ENCODE measurements around the gene CLEC7A. TPM values are rescaled to one million over a fixed set of nuclear protein-coding genes. Genes with fewer than 3 reads are reported as not detected.

The CLEC7A gene
- total RNA-seq, 1 donor from 2014 or later: 1.1 TPM

- no peaks in the 10 kb centered on the region for H3K9me3 Mint-ChIP-seq (ENCODE audit: unreplicated experiment)
- no peaks in the 10 kb centered on the region for H3K36me3 ChIP-seq (ENCODE audit: insufficient read depth, low read length)
- no peak within 1 kb of the TSS for H3K27ac Mint-ChIP-seq (ENCODE audit: unreplicated experiment)
- no peak within 1 kb of the TSS for H3K27ac ChIP-seq (ENCODE audit: low read depth, low read length)
- no peaks in the 10 kb centered on the region for H3K79me2 ChIP-seq (ENCODE audit: insufficient read depth, low read length)
- no peaks in the 10 kb centered on the region for H3K36me3 Mint-ChIP-seq (ENCODE audit: low read depth, unreplicated experiment)
- peak; percentile 30 for DNase-seq (ENCODE audit: low read depth)
- H4K20me1 ChIP-seq (ENCODE audit: insufficient read depth, low read length): no peaks in the 10 kb centered on the region
- no peak within 1 kb of the TSS for H2AFZ ChIP-seq (ENCODE audit: low read depth, low read length)
- H3K9ac ChIP-seq (ENCODE audit: low read length): no peak within 1 kb of the TSS
- H3K4me3 Mint-ChIP-seq (ENCODE audit: unreplicated experiment): no peak within 1 kb of the TSS
- H3K4me1 ChIP-seq (ENCODE audit: insufficient read depth, low read length): no peaks in the 10 kb centered on the region
- no peak for TF ChIP-seq EZH2 (IDR thresholded peaks at IDR 0.05; ENCODE audit: insufficient read depth, low read length)
- no peak for TF ChIP-seq CTCF (IDR thresholded peaks at IDR 0.05; ENCODE audit: insufficient read depth, low read depth, low read length)
- H3K4me1 Mint-ChIP-seq (ENCODE audit: low read depth, unreplicated experiment): peaks cover 5% of the 10 kb centered on the region
- peaks cover 2% of the 10 kb centered on the region for H3K27me3 ChIP-seq (ENCODE audit: insufficient read depth, low read length)
- H3K9me3 ChIP-seq (ENCODE audit: insufficient read depth, low read depth, low read length): no peaks in the 10 kb centered on the region
- H3K4me3 ChIP-seq (ENCODE audit: insufficient read depth, low read depth, low read length): no peak within 1 kb of the TSS
- FAIRE-seq: no peak
- H3K27me3 Mint-ChIP-seq (ENCODE audit: low read depth, unreplicated experiment): peaks cover 1% of the 10 kb centered on the region
- H3K4me2 ChIP-seq (ENCODE audit: low read length): no peak within 1 kb of the TSS
Measured at GRCh38 chr12:10171973-10172728, 42.2 kb upstream of the CLEC7A start, which contains the start of gene OLR1. OLR1 (minus strand) TSS chr12:10172132; CDS start chr12:10172077, 55 bp downstream.

- H3K79me2 ChIP-seq (ENCODE audit: insufficient read depth, low read length): no peaks in the 10 kb centered on the region
- no peak overlapping the region for H3K4me2 ChIP-seq (ENCODE audit: low read length)
- Mint-ChIP-seq H3K9me3 (ENCODE audit: unreplicated experiment) (no peaks in the 10 kb centered on the region), H3K27me3 (ENCODE audit: low read depth, unreplicated experiment) (peaks cover 1% of the 10 kb centered on the region), H3K36me3 (ENCODE audit: low read depth, unreplicated experiment) (no peaks in the 10 kb centered on the region), H3K27ac (ENCODE audit: unreplicated experiment) (no peak overlapping the region), H3K4me1 (ENCODE audit: low read depth, unreplicated experiment) (peaks cover 5% of the 10 kb centered on the region), H3K4me3 (ENCODE audit: unreplicated experiment) (no peak overlapping the region)
- TF ChIP-seq CTCF (IDR thresholded peaks at IDR 0.05; ENCODE audit: insufficient read depth, low read depth, low read length) (no peak), EZH2 (IDR thresholded peaks at IDR 0.05; ENCODE audit: insufficient read depth, low read length) (no peak)
- H4K20me1 ChIP-seq (ENCODE audit: insufficient read depth, low read length): no peaks in the 10 kb centered on the region
- H3K9me3 ChIP-seq (ENCODE audit: insufficient read depth, low read depth, low read length): no peaks in the 10 kb centered on the region
- H2AFZ ChIP-seq (ENCODE audit: low read depth, low read length): no peak overlapping the region
- H3K36me3 ChIP-seq (ENCODE audit: insufficient read depth, low read length): no peaks in the 10 kb centered on the region
- no peak for FAIRE-seq
- no peaks in the 10 kb centered on the region for H3K27me3 ChIP-seq (ENCODE audit: insufficient read depth, low read length)
- no peak overlapping the region for H3K27ac ChIP-seq (ENCODE audit: low read depth, low read length)
- no peak overlapping the region for H3K4me3 ChIP-seq (ENCODE audit: insufficient read depth, low read depth, low read length)
- H3K9ac ChIP-seq (ENCODE audit: low read length): no peak overlapping the region
- no peaks in the 10 kb centered on the region for H3K4me1 ChIP-seq (ENCODE audit: insufficient read depth, low read length)
- DNase-seq (ENCODE audit: low read depth): no peak
Measured at GRCh38 chr12:10170216-10170615, 40.2 kb upstream of the CLEC7A start.

GRCh38 chr12:10169104-10169503 lies 39.1 kb upstream of the CLEC7A start:
- peaks cover 1% of the 10 kb centered on the region for H3K27me3 Mint-ChIP-seq (ENCODE audit: low read depth, unreplicated experiment)
- peaks cover 5% of the 10 kb centered on the region for H3K4me1 Mint-ChIP-seq (ENCODE audit: low read depth, unreplicated experiment)

More at GRCh38 chr12:10169104-10169503, 39.1 kb upstream of the CLEC7A start:
- H3K9me3 Mint-ChIP-seq (ENCODE audit: unreplicated experiment): no peaks in the 10 kb centered on the region
- H3K36me3 ChIP-seq (ENCODE audit: insufficient read depth, low read length): no peaks in the 10 kb centered on the region
- H3K27ac Mint-ChIP-seq (ENCODE audit: unreplicated experiment): no peak overlapping the region
- TF ChIP-seq CTCF (IDR thresholded peaks at IDR 0.05; ENCODE audit: insufficient read depth, low read depth, low read length) (no peak), EZH2 (IDR thresholded peaks at IDR 0.05; ENCODE audit: insufficient read depth, low read length) (no peak)
- no peak overlapping the region for H3K9ac ChIP-seq (ENCODE audit: low read length)
- DNase-seq (ENCODE audit: low read depth) (peak; percentile 27), FAIRE-seq (peak; percentile 26)
- H3K79me2 ChIP-seq (ENCODE audit: insufficient read depth, low read length): no peaks in the 10 kb centered on the region
- H2AFZ ChIP-seq (ENCODE audit: low read depth, low read length): no peak overlapping the region
- no peaks in the 10 kb centered on the region for H3K4me1 ChIP-seq (ENCODE audit: insufficient read depth, low read length)
- no peaks in the 10 kb centered on the region for H3K27me3 ChIP-seq (ENCODE audit: insufficient read depth, low read length)
- H4K20me1 ChIP-seq (ENCODE audit: insufficient read depth, low read length): no peaks in the 10 kb centered on the region
- H3K4me3 Mint-ChIP-seq (ENCODE audit: unreplicated experiment): no peak overlapping the region
- H3K27ac ChIP-seq (ENCODE audit: low read depth, low read length): no peak overlapping the region
- no peak overlapping the region for H3K4me3 ChIP-seq (ENCODE audit: insufficient read depth, low read depth, low read length)
- H3K9me3 ChIP-seq (ENCODE audit: insufficient read depth, low read depth, low read length): no peaks in the 10 kb centered on the region
- no peak overlapping the region for H3K4me2 ChIP-seq (ENCODE audit: low read length)
- no peaks in the 10 kb centered on the region for H3K36me3 Mint-ChIP-seq (ENCODE audit: low read depth, unreplicated experiment)

Measured in astrocyte (in vitro differentiated cells and primary cell).